ENCODE data around the gene LRRC28.

LRRC28 gene

GRCh38 chr15:99438691-99439523 is 187.6 kb downstream of the LRRC28 start:
- no peak for DNase-seq

- DNase-seq = no peak
Measured at GRCh38 chr15:99439524-99439835, 188.2 kb downstream of the LRRC28 start.

DNA sequence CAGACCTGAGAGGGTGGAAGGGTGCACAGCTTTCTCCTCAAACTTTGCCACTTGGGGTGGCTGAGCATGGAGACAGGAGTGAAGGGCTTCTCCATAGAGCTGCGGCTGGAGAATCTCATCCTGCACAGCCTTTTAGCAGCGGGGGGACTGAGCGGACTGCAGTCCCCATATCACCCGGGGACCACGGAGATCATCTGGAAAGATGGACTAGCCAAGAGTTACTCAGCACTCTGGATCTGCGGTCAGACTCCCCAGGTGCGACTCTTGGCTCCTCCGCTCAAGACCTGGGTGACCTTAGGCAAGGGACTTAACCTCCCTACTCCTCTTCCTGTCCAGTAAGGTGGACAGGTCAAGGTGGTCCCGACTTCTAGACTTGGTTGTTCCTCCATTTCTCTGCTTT is 188.7 kb downstream of the LRRC28 start:
- no peak for DNase-seq
